KMS-11 (cell line): ENCODE data around the gene PPFIBP1.

Experiments
- H2AFZ ChIP-seq: fragments of 200-600 bp; sonication (generic); 2 replicates; pipeline ENCODE4 v1.6.1; 2016; ENCODE audit warnings: antibody characterized with exemption, mixed run types, low read depth
- H3K27ac ChIP-seq: fragments of 200-600 bp; sonication (generic); 2 replicates; pipeline ENCODE4 v1.6.1; 2016; ENCODE audit warnings: mild to moderate bottlenecking, mixed run types
- H3K27me3 ChIP-seq: fragments of 200-600 bp; sonication (generic); 2 replicates; pipeline ENCODE4 v1.6.1; 2017; ENCODE audit warnings: mild to moderate bottlenecking, low read depth, mixed run types, moderate library complexity; ENCODE audit not compliant: insufficient read depth
- H3K36me3 ChIP-seq: fragments of 200-600 bp; sonication (generic); 2 replicates; pipeline ENCODE4 v1.6.1; 2017; ENCODE audit warnings: mild to moderate bottlenecking, mixed run types; ENCODE audit not compliant: insufficient read depth
- H3K4me1 ChIP-seq: fragments of 200-600 bp; sonication (generic); 2 replicates; pipeline ENCODE4 v1.6.1; 2016; ENCODE audit warnings: mild to moderate bottlenecking, low read depth, mixed run types; ENCODE audit not compliant: poor library complexity, severe bottlenecking
- H3K4me2 ChIP-seq: fragments of 200-600 bp; sonication (generic); 2 replicates; pipeline ENCODE4 v1.7.0; 2016; ENCODE audit warnings: mild to moderate bottlenecking, mixed run types
- H3K4me3 ChIP-seq: fragments of 200-600 bp; sonication (generic); IDR thresholded peaks from 2 replicates; pipeline ENCODE4 v1.6.1; 2017; ENCODE audit warnings: low read depth, low read length, mixed read lengths; ENCODE audit not compliant: insufficient read depth
- H3K79me2 ChIP-seq: fragments of 200-600 bp; sonication (generic); 2 replicates; pipeline ENCODE4 v1.6.1; 2016; ENCODE audit warnings: low read depth, mixed run types; ENCODE audit not compliant: insufficient read depth
- H3K9ac ChIP-seq: fragments of 200-600 bp; sonication (generic); 2 replicates; pipeline ENCODE4 v1.6.1; 2016; ENCODE audit warnings: mild to moderate bottlenecking, mixed run types
- H4K20me1 ChIP-seq: fragments of 200-600 bp; sonication (generic); 2 replicates; pipeline ENCODE4 v1.6.1; 2016; ENCODE audit warnings: mild to moderate bottlenecking, mixed run types; ENCODE audit not compliant: insufficient read depth
- CTCF ChIP-seq: fragments of 200-600 bp; sonication (generic); conservative IDR thresholded peaks from 2 replicates; pipeline ENCODE4 v1.6.1; 2017; ENCODE audit warnings: low read depth, mild to moderate bottlenecking, antibody characterized with exemption, low read length, moderate library complexity, mixed read lengths

The PPFIBP1 gene

GRCh38 chr12:27480016-27480415 is 44.0 kb upstream of the PPFIBP1 start:
- H3K9ac ChIP-seq, result no peak overlapping the region
- H3K36me3 ChIP-seq, result no peaks in the 10 kb centered on the region
- no peaks in the 10 kb centered on the region for H3K4me1 ChIP-seq
- no peaks in the 10 kb centered on the region for H3K79me2 ChIP-seq
- no peaks in the 10 kb centered on the region for H4K20me1 ChIP-seq
- no peak for TF ChIP-seq CTCF
- H3K4me2 ChIP-seq, result no peak overlapping the region
- no peak overlapping the region for H2AFZ ChIP-seq
- no peak overlapping the region for H3K4me3 ChIP-seq
- H3K27ac ChIP-seq, result no peak overlapping the region
- no peaks in the 10 kb centered on the region for H3K27me3 ChIP-seq

GRCh38 chr12:27486961-27487360 is 37.0 kb upstream of the PPFIBP1 start:
- H4K20me1 ChIP-seq, result no peaks in the 10 kb centered on the region
- no peak overlapping the region for H3K9ac ChIP-seq
- no peak overlapping the region for H2AFZ ChIP-seq
- TF ChIP-seq CTCF, result no peak
- H3K79me2 ChIP-seq, result no peaks in the 10 kb centered on the region
- H3K36me3 ChIP-seq, result no peaks in the 10 kb centered on the region
- H3K4me3 ChIP-seq, result no peak overlapping the region
- H3K27me3 ChIP-seq, result no peaks in the 10 kb centered on the region
- no peak overlapping the region for H3K4me2 ChIP-seq
- no peaks in the 10 kb centered on the region for H3K4me1 ChIP-seq
- H3K27ac ChIP-seq, result no peak overlapping the region

- no peak overlapping the region for H3K4me3 ChIP-seq
- no peak overlapping the region for H3K27ac ChIP-seq
- no peaks in the 10 kb centered on the region for H4K20me1 ChIP-seq
- no peaks in the 10 kb centered on the region for H3K36me3 ChIP-seq
- H3K4me1 ChIP-seq, result no peaks in the 10 kb centered on the region
- no peak overlapping the region for H3K4me2 ChIP-seq
- no peak overlapping the region for H3K9ac ChIP-seq
- no peaks in the 10 kb centered on the region for H3K27me3 ChIP-seq
- H2AFZ ChIP-seq, result no peak overlapping the region
- no peak for TF ChIP-seq CTCF
- H3K79me2 ChIP-seq, result no peaks in the 10 kb centered on the region
These were observed 35.5 kb upstream of the PPFIBP1 start for GRCh38 chr12:27488479-27488878.

GRCh38 chr12:27491226-27491625 is 32.8 kb upstream of the PPFIBP1 start:
- Histone ChIP-seq H3K9ac (no peak overlapping the region), H4K20me1 (no peaks in the 10 kb centered on the region), H3K4me1 (no peaks in the 10 kb centered on the region), H3K4me3 (no peak overlapping the region), H3K4me2 (no peak overlapping the region), H2AFZ (no peak overlapping the region), H3K27ac (no peak overlapping the region), H3K27me3 (no peaks in the 10 kb centered on the region), H3K79me2 (no peaks in the 10 kb centered on the region), H3K36me3 (no peaks in the 10 kb centered on the region)
- TF ChIP-seq CTCF, result no peak
